Stimulated activated CD8-positive, alpha-beta memory T cell treated with anti-CD3 and anti-CD28 coated beads, Interleukin-12 subunit alpha, Interleukin-12 subunit beta, amount 100 ng/mL, for 24 hours (primary cell): ENCODE results near the gene NIPAL3.
"Not testable (repeated sequence)": the region's sequence is repeated elsewhere in the genome, so short reads cannot be mapped to it uniquely, and the experiment has no call there.

Experiments used
- DNase-seq: peaks from one replicate; pipeline ENCODE4 v3.0.0-alpha.2; 2020; ENCODE audit errors: extremely low read depth

Gene NIPAL3

DNA sequence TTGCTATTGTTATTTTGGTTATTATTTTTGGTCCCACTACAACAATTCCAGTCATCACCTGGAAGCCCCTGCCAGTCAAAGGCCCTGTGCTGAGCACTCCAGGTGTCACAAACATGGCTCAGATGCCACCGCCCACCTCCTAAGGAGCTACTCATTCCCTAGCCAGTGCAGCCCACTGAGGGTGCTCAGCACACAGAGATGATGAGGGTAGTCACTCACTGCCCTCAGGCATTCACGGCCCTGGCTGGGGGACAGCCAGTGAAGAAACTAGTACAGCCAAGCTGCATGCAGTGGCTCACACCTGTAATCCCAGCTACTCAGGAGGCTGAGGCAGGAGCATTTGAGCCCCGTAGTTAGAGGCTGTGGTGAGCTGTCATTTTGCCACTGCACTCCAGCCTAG is 42.3 kb downstream of the NIPAL3 start:
- DNase-seq = no peak

DNA sequence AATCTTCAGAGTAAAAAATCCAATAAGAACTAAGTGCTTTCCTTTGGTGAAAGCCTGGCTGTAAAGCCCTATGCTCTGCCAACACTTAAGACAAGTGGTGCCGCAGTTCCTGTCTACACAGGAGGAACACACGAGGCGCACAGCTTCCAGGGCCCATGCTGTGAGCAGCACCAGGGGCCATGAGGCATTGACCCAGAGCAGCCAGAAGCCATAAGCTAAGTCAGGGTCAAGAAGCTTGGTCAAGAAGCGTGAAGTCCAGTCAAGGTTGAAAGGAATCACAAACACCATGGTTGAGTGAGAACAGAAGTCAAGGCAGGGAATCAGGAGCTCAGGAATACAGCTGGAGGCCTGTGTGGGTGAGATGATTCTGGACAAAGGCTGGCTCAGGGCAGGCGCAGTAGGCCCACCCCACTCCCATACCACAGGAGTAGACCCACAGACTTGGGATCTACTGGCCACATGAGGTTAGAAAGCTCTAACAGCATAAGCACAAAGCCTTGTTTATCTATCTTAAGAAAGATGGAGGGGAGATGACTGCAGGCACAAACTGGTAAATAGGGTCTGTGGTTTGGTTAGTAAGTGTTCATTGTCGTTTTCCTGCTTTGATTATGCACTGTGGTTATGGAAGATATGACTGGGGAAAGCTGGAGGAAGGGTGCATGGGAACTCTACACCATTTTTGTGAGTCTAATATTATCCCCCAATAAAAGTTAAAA is 44.1 kb downstream of the NIPAL3 start:
- no peak for DNase-seq

DNA sequence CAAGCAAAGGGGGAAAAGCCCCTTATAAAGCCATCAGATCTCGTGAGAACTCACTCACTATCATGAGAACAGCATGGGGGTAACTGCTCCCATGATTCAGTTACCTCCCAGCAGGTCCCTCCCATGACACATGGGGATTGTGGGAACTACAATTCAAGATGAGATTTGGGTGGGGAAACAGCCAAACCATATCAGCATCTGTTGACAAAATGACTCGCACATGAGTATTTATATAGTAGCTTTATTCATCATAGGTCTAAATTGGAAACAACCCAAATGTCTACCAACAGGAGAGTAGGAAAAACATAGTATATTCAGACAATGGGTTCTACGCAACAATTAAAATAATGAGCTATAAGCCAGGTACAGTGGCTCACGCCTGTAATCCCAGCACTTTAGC is 46.5 kb downstream of the NIPAL3 start:
- not testable (repeated sequence) for DNase-seq

DNA sequence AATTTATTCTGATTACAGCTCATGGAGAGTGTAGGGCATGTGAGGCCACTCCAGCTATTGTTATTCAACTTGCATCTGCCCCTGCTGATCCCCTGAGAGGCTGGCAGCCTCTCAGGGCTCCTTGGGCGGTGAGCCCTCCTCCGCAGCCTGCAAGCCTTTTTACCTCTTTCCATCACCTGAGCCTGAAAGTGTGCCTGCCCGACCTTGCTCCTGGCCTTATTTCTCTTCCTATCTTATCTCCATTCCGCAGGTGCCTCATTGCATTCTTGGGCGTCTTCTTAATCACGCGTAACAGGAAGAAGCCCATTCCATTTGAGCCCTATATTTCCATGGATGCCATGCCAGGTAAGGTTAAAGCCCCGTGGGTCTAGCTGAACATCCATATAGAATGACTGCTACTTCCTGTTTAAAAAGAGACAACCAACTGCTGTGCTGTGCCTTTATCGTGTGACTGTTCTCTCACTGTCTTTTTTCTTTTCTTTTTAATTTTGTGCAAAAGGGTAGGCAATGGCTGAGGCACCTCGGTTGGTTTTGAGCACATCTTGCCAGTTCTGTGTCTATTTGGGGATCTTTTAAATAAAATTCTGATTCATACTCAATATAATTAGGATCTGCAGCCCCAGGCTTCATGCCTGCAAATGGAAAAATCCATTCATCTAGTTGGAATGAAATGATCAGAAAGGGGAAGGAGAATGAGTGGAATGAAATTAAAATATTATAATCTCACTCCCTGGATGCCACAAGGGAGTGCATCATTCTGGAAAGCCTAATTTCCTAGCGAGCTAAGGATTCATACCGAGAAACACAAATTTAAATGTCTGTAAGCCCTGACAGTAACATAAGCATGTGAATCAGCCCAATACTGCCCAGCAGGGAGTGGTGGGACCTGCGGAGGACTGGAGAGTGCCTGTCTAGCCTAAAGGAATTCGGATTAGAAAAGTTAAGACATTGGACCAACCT is 48.5 kb downstream of the NIPAL3 start:
- no peak for DNase-seq

DNA sequence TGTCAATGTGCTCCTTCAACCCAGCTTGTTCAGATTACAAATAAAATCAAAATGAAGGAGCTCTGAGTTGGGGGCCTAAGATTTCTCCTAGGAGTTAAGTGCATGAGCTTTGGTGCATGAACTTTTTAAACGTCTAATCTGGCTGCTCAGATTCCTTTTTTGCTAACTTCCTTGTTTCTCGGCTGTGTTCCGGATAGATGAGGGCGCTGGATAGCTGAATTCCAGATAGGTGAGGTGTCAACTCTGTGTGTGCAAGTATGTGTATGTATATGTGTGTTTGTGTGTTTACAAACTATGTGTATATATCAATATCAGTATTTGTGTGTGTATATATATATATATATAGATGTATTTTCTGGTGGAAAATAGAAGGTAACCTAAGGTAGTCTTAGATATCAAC is 49.5 kb downstream of the NIPAL3 start:
- no peak for DNase-seq

DNA sequence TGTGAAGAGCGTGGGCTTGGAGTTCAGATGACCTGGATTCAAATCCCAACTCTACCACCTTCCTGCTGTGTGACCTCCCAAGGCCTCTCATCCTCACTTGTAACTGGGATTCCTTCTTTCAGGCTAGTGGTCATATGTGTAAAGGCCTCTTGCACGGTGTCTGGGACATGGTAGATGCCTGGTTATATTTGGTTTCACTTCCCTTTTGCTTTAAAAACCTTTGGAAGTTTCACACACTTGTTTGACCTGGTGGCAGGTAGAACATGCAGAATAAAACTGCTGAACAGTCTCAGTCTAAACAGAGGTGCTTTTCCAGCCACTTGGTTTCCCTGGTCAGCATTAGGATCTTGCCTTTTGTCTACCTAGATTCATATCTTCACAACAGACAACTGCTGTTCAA is 50.0 kb downstream of the NIPAL3 start:
- no peak for DNase-seq

DNA sequence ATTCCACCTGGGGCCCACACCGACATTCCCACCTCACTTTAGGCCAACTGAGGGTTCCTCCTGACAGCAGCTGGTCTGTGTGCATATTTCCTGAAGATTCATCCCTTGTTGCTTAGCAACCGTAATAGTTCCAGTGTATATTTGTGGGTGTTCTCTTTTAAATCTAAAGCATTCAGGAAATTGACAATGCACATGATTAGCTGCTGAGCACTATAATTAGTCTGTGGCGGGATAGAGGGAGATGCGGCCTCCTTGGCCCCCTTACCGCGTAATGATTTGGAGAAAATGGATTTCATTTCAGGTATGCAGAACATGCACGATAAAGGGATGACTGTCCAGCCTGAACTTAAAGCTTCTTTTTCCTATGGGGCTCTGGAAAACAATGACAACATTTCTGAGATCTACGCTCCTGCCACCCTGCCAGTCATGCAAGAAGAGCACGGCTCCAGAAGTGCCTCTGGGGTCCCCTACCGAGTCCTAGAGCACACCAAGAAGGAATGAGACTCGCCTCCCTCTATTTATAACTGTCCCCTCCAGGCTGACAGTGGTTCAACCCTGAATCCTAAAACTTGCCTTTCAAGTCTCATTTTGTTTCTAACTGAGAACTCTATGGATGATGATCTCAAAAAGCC is 53.2 kb downstream of the NIPAL3 start:
- no peak for DNase-seq

DNA sequence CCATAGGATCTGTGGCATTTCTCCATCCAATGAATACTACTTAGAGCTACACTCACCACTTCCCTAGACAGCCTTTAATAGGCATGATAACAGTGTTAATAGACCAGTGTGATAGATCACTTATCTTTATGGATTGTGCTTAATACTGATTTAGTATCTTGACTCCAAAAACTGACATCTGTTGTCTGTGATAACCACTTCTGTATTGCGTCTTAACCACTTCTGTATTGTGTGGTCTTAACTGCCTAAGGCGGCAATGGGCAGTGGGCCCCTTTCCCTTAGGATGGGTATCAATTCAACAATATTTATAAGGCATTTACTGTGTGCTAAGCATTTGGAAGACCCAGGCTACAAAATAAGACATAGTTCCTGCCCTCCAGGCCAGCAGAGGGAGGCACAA is 55.0 kb downstream of the NIPAL3 start:
- no peak for DNase-seq

DNA sequence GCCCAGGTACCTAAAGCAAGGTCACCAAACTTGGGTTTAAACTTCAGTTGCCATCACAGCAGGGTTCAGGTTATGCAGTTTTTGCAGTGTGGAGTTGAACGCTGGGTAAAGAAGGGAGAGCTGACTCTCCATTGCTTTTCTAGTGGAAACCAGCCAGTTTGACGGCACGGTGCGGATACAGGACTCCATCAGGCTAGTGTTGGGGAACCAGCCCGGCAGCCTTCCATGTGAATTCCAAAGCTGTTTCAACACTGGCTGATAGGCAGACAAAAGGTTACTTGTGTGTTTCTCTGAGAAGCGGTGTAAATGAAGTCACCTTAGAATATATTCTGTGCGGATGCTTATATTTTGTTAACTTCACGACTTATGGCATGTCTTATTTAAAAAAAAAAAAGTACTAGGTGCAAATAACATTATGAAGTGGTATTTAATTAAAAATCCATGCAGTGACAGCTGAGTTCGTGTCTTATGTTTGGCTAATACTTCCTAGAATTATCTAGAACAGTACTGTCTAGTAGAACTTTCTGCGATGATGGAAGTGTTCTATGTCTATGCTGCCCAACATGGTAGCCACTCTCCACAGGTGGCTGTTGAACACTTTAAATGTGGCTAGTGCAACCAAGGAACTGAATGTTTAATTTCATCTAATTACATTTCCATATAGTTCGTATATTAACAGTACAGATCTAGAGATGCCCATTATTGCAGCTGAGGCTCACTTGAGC is 57.1 kb downstream of the NIPAL3 start:
- no peak for DNase-seq

DNA sequence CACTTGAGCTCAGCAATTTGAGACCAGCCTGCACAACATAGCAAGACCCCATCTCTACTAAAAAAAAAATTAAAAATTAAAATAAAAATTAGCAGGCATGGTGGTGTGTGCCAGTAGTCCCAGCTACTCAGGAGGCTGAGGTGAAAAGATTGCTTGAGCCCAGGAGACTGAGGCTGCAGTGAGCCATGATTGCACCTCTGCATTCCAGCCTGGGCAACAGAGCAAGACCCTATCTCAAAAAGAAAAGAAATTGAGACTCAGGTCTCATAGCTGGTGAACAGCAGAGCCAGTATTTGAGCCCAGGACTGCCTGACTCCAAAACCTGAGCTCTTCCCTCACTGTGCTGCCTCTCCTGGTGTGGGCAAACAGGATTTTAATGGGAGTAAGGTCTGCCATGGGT is 58.6 kb downstream of the NIPAL3 start:
- DNase-seq = no peak

DNA sequence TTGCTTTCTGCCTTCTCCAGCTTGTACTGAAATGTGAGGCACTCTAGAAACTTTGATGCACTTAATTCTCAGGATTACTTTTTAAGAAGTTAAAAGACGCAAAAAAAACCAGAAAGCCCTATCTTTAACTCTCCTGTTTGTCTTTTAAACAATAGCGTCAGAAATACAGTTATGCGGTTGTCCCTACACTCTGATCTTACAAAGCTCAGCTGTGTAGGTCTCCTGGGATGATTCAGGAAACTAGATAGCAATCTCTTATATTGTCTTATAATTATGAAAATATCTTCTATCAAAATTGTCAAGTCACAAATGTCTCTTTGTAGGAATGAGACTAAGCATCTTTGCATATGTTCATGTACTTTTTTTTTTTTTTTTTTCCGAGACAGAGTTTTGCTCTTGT is 60.1 kb downstream of the NIPAL3 start:
- DNase-seq = no peak

DNA sequence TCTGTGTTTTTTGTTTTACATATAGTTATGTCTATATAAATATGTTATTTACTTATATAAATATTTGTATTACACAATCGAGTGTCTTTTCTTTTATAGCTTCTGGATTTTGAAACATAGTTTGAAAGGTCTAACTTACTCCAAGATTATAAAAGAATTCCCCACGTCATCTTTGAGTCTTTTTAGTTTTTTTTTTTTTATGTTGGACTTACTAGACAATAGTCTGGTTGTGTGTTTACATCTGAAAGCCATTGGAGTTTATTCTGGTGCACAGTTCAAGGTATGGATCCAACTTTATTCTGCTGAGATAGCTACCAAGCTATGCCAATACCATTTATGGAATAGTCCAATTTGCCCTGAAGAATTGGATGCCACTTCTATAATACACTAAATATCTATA is 61.0 kb downstream of the NIPAL3 start:
- no peak for DNase-seq

DNA sequence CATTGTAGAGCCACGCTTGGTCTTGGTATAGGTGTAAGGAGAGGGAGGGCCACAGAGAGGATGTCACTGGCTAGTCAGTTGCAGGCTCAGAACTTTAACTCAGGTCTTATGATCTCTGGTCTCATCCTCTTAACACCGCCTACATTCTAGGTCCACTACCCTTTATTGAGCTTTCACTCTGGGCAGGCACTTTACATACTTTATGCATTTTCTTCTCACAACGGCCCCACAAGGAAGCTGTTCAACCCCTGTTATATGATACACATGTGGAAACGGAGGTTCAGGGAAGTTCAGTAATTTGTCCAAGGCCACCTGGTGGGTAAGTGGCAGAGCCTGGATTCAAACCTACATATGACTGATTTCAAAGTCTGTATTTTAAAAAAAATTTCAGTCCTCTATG is 61.7 kb downstream of the NIPAL3 start:
- DNase-seq = no peak

DNA sequence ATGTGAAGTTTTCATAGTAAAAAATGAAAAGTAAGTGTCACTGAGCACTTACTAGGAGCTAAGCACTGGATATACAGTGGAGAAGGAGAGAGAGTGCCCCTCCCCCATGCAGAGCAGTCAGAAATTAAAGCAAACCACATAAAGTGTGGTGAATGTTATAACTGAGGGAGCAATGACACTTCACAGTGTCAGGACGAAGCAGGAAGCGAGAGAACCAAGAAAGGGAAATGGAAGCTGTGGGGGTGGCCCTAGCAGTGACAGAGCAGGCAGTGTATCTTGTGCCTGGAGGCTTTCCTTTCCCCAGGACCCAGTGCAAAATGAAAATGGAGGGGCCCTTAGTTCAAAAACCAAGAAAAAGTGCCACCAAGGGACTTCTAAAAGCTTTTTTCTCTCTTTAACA is 65.5 kb downstream of the NIPAL3 start:
- no peak for DNase-seq

DNA sequence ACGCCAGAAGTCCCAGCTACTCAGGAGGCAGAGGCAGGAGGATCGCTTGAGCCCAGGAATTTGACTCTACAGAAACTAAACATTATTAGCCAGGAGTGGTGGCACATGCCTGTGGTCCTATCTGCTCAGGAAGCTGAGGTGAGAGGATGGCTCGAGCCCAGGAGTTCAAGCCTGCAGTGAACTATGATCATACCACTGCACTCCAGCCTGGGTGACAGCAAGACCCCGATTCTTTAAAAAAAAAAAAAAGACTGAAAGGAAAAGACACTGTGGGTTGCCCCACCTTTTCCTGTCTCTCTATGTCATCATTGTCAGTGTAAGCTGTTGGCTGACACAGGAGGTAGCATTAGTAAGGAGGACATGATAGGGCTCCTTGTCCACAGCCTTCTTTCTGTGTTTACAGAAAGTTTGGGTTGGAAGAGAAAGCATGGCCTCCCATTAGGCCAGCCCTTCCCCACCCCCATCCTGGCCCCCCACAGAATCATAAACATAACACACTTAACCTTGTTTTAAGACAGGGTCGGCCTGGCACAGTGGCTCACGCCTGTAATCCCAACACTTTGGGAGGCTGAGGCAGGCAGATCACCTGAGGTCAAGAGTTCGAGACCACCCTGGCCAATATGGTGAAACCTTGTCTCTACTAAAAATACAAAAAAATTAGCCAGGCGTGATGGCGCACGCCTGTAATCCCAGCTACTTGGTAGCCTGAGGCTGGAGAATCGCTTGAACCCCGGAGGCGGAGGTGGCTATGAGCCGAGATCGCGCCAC is 66.4 kb downstream of the NIPAL3 start:
- DNase-seq = no peak

DNA sequence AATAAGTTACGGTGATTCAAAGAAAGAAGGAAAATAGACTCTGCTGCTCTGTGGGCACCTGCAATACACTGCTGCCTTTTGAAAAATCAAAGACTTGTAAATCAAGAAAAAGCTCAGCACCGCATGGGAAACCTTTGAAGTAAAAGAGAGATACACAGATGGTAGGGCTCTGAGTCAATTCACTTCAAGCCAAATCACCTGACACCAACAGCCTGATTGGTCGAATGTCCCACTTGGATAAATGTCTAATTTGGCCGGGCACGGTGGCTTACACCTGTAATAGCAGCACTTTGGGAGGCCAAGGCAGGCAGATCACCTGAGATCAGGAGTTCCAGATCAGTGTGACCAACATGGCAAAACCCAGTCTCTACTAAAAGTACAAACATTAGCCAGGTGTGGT is 67.8 kb downstream of the NIPAL3 start:
- DNase-seq = no peak

DNA sequence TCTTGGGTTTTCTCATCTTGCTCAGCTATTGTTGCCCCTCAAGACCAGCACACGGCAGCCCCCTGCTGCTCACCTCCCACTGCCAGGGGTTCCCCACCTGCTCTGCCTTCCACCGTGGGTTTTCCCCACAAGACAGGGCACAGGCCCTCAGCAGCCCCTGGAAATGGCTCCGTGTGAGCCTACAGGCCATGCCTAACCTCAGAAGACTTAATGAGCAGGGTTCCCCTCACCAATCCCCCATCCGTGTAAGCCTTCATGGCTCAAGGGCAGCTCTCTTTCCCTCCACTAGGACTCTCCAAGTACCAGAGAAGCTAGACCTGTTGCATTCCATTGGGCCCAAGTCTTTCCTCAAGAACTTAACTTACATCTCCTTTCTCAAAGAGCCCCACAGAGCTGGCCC is 68.6 kb downstream of the NIPAL3 start:
- no peak for DNase-seq

DNA sequence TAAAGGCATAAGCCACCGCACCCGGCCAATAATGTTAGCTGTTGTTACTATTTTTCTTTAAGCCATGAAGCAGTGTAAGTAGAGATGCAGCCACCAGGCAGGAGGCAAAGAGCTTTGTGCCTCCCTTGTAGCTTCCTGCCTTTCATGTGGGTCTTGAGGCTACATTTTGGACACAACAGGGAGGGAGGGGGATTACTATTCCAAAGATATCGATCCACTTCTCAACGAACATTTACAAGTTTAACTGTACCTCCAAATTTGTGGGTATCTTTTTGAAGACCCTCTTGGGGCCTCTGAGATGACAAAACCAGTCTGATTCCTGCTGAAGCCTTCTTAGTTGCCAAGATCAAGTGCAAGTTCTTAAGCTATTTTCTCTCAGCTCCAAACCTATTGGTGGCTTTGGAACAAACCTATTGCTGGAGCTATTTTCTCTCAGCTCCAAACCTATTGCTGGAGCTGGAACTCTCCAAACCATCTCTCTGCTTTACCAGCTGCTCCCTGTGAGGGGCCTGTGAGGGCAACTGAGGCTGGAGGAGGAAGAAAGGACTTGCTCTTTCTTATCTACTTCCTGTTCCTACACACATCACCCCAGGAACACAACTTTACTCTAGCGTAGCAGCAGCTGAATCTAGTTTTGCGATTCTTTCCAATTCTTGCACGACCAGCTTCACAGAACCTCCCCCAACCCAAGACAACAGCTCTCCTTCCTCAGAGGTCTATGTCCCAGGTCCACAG is 70.9 kb downstream of the NIPAL3 start:
- DNase-seq = no peak

DNA sequence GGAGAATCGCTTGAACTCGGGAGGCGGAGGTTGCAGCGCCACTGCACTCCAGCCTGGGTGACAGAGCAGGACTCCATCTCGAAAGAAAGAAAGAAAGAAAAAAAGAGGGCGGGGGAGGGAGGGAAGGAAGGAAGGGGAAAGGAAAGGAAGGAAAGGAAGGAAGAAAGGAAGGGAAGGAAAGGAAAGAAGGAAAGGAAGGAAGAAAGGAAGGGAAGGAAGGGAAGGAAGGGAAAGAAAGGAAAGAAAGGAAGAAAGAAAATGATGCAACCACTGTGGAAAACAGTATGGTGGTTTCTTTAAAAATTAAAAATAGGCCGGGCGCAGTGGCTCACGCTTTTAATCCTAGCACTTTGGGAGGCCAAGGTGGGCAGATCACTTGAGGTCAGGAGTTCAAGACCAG is 71.9 kb downstream of the NIPAL3 start:
- DNase-seq = no peak

DNA sequence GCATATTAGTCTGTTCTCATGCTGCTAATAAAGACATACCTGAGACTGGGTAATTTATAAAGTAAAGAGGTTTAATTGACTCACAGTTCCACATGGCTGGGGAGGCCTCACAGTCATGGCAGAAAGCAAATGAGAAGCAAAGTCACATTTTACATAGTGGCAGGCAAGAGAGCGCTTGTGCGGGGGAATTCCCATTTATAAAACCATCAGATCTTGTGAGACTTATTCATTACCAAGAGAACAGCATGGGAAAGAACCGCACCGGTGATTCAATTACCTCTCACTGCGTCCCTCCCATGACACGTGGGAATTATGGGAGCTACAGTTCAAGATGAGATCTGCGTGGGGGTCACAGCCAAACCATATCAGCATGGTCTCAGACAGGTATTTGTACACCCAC is 72.6 kb downstream of the NIPAL3 start:
- DNase-seq = peak; percentile 36

DNA sequence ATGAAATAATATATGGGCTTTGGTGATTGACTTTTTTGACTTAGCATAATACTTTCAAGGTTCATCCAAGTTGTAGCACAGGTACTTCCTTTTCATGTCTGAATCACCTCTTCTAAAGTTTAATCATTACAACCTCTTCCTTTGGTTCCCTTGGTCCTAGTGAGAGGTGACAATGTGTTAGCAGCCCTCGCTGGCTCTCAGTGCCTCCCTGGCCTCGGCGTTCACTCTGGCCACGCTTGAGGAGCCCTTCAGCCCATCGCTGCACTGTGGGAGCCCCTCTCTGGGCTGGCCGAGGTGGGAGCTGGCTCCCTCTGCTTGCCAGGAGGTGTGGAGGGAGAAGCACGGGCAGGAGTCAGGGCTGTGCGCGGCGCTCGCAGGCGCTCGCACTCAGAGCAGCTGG is 74.1 kb downstream of the NIPAL3 start:
- no peak for DNase-seq
